ENCODE data around the gene TSPAN5.

DNA sequence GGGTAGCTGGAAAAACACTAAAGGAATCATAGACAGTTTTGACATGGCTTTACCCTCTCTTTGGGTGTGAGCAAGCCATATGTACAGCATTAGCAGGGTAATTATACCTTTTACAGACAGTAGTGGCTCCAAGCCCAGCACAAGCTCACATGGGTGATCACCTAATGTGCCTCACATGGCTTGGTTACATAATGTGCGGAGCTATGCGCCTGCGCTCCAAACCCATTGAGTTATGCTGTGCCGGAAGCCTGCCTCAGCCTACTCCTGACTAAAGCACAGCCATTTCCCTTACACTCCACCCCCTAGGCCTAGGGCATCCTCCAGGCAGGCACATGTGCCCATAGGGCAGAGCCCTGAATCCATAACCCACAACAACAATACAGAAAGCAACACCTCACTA lies 6.5 kb upstream of the TSPAN5 start:
- TF ChIP-seq, protein P1, sequence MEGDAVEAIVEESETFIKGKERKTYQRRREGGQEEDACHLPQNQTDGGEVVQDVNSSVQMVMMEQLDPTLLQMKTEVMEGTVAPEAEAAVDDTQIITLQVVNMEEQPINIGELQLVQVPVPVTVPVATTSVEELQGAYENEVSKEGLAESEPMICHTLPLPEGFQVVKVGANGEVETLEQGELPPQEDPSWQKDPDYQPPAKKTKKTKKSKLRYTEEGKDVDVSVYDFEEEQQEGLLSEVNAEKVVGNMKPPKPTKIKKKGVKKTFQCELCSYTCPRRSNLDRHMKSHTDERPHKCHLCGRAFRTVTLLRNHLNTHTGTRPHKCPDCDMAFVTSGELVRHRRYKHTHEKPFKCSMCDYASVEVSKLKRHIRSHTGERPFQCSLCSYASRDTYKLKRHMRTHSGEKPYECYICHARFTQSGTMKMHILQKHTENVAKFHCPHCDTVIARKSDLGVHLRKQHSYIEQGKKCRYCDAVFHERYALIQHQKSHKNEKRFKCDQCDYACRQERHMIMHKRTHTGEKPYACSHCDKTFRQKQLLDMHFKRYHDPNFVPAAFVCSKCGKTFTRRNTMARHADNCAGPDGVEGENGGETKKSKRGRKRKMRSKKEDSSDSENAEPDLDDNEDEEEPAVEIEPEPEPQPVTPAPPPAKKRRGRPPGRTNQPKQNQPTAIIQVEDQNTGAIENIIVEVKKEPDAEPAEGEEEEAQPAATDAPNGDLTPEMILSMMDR (IDR thresholded peaks at IDR 0.05; ENCODE audit: insufficient read depth, low read length, poor library complexity, severe bottlenecking): no peak
- TF ChIP-seq EZH2phosphoT487 (conservative IDR thresholded peaks at IDR 0.05; ENCODE audit: low read length): no peak

All from SU-DHL-6 (cell line).